Amniotic epithelial cell (primary cell): ENCODE data around the gene ODAD4.
"Not testable (repeated sequence)": the region's sequence is repeated elsewhere in the genome, so short reads cannot be mapped to it uniquely, and the experiment has no call there.

Source experiments
- DNase-seq: peaks from one replicate; pipeline ENCODE4 v3.0.0-alpha.2; 2010; ENCODE audit warnings: low read depth

The ODAD4 gene

GRCh38 chr17:42001729-42002128 is 71.3 kb downstream of the ODAD4 start:
- no peak for DNase-seq

- DNase-seq, result no peak
These were observed 71.9 kb downstream of the ODAD4 start for GRCh38 chr17:42002175-42002791.

- no peak for DNase-seq
These were observed 72.4 kb downstream of the ODAD4 start for GRCh38 chr17:42002792-42003301.

- DNase-seq, result no peak
These were observed 74.7 kb downstream of the ODAD4 start for GRCh38 chr17:42005166-42005565.

- DNase-seq, result no peak
These were observed 78.8 kb downstream of the ODAD4 start for GRCh38 chr17:42009170-42009569.

GRCh38 chr17:42010266-42010680 is 79.9 kb downstream of the ODAD4 start:
- peak; percentile 52 for DNase-seq

GRCh38 chr17:42010898-42011516 is 80.6 kb downstream of the ODAD4 start:
- DNase-seq, result peak; percentile 46

GRCh38 chr17:42012363-42012762 is 81.9 kb downstream of the ODAD4 start:
- DNase-seq, result not testable (repeated sequence)

GRCh38 chr17:42013740-42014139 is 83.3 kb downstream of the ODAD4 start:
- not testable (repeated sequence) for DNase-seq
